Mesodermal cell (in vitro differentiated cells): Measurements from ENCODE around the gene CENPB.

ENCODE experiments used
- H3K27ac ChIP-seq: 2 replicates; pipeline ENCODE4 v1.7.0; 2013; ENCODE audit warnings: mild to moderate bottlenecking, low read depth, low read length, moderate library complexity; ENCODE audit not compliant: severe bottlenecking
- H3K36me3 ChIP-seq: 2 replicates; pipeline ENCODE4 v1.7.1; 2013; ENCODE audit warnings: mild to moderate bottlenecking, low read length, moderate library complexity; ENCODE audit not compliant: control insufficient read depth, insufficient read depth
- H3K4me1 ChIP-seq: one replicate; pipeline ENCODE4 v1.7.1; 2013; ENCODE audit warnings: mild to moderate bottlenecking, low read length; ENCODE audit not compliant: insufficient read depth, control insufficient read depth, poor library complexity, severe bottlenecking
- H3K4me3 ChIP-seq: 2 replicates; pipeline ENCODE4 v1.7.0; 2013; ENCODE audit warnings: low read length, control low read depth, mild to moderate bottlenecking; ENCODE audit not compliant: insufficient read depth, poor library complexity, severe bottlenecking; ENCODE audit errors: extremely low read depth
- H3K9me3 ChIP-seq: 2 replicates; pipeline ENCODE4 v1.7.1; 2013; ENCODE audit warnings: mild to moderate bottlenecking, low read length, moderate library complexity; ENCODE audit not compliant: control insufficient read depth
- WGBS, 2 experiments: methylation state at CpG; one replicate each; pipeline ENCODE4 v1.1.5; 2013; ENCODE audit warnings: missing lambda C conversion rate in 2 of 2; ENCODE audit not compliant: insufficient coverage in 2 of 2; 5-methylcytosine and 5-hydroxymethylcytosine counted together

CENPB gene

DNA sequence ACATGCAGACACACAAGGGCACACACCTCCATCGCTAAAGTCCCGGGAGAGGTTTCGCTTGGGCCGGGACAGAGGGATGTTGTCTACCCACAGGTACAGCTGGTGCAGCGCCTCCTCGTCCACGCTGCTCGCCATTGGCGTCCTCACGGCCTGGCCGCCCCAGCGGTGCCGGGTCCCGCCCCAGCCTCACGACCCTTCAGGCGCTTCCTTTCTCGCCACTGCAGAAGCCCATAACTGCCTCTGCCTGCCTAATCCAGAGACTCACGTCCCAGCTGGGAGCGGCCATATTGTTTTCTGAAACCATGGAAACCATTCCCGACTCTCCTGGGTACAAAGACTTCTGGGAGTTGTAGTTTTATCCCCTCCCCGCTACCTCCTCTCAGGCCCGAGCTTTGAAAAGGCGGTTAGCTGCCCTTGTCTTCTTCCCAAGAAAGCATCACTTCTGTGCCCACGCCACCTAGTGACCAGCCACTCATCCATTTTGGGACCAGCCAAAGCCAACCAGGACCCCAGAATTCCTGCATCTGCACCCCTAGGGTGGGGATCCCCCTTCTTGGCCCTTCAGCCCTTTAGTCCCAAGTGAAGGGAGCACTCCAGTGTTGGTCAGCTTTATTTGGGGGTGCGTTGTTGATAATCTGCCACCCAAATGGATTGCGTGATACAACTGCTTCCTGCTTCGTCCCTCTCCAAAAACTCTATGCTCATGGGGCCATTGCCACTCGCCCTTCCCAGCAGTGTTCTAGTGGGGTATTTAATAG, 5.2 kb downstream of the CENPB start, which contains the start of gene SPEF1:
Gene SPEF1 (minus strand): TSS at position 296 of the 758 bp plus-strand sequence. CDS start 161 bp downstream, at position 135.
- H3K9me3 ChIP-seq = no peaks in the 10 kb centered on the region
- WGBS, 2 experiments = 8 to 10% methylated on average over 24 to 26 of the region's 28 CpGs
- H3K36me3 ChIP-seq = peaks cover 24% of the 10 kb centered on the region
- H3K4me1 ChIP-seq = peaks cover 13% of the 10 kb centered on the region
- H3K27ac ChIP-seq = no peak within 1 kb of the TSS
- H3K4me3 ChIP-seq = peak within 1 kb of the TSS; percentile 29

DNA sequence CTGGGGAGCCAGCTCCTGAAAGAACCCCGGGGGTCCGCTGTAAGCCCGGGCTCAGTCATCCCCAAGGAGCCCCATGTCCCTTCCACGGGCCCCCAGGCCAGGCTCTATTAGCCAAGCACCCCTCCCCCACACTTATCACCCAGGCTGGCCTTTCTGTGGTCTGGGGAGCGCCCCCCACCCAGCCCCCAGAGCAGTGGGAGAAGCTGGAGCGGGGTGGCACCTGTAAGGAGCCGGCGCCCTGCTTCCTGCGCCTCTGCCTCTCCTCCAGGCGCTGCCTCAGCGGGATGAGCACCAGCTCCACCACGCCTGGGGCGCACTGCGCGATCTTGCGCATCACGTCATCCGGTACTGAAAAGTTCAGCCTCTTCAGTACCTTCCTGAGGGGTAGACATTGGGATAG, 7.6 kb downstream of the CENPB start:
- WGBS, 2 experiments = 88 to 89% methylated on average over 14 to 16 of the region's 18 CpGs
- Histone ChIP-seq H3K9me3 (no peaks in the 10 kb centered on the region), H3K27ac (no peak overlapping the region), H3K36me3 (peaks cover 9% of the 10 kb centered on the region), H3K4me3 (no peak overlapping the region), H3K4me1 (peaks cover 6% of the 10 kb centered on the region)

DNA sequence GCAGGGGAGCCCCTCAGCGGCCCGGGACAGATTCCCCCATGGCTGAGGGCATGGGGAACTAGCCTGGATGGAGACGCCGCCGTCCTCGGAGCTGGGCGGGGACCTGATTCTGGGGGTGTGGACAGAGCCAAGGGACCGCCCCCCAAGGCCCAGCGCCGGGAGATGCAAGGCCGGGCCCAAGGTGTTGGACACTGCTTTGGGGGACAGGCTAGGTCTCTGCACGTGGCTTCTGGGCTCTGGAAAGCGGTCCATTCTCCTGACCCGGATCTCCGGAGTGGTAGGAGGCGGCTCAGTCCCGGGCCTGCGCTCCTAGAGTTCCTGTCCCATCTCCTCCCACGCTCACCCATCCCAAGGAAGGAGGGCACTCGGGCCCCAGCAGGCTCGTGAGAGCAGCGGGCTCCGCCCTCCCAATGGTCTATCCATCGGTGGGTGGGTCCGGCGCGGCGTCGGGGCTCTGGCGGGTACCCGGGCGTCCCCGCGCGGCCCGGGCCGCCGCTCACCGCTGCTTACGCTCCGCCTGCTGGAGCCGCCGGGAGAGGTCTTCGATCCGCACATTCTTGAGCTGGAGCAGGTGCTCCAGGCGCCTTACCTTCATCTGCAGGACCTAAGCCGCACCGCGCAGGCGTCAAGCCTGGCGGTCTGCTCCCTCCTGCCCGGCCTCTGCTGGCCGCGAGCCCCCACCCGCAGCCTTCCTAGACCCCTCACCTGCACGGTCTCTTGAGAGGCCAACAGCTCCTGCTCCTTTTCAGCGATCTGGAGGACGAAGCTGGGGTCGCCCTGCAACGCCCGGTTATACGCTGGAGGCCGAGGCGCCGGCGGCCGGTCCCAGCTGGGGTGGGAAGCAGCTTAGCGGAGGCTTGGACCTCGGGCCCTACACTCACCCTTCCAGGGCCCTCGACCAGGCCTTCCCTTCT, 8.6 kb downstream of the CENPB start:
- Histone ChIP-seq H3K36me3 (peaks cover 5% of the 10 kb centered on the region), H3K27ac (no peak overlapping the region), H3K4me3 (peak overlapping the region; percentile 30), H3K4me1 (peaks cover 4% of the 10 kb centered on the region), H3K9me3 (no peaks in the 10 kb centered on the region)
- 2 to 3% methylated on average over 57 to 65 of the region's 70 CpGs for WGBS, 2 experiments

DNA sequence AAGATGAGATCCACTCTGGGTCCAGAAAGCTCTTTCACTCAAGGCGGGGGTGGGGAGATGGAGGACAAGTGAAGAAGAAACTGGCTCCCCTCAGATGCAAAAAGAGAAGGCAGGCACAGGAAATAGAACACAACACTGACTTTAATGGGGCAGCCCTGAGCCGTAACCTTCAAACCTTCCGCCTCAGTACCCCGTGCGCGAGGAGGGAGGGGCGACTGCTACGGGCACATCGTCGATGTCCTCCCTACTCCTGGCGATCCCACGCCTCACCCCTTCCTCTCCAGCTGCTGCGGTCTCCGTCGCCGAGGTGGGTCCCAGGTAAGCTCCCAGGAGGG, 9.2 kb downstream of the CENPB start:
- H3K27ac ChIP-seq = no peak overlapping the region
- H3K36me3 ChIP-seq = peaks cover under 1% of the 10 kb centered on the region
- no peaks in the 10 kb centered on the region for H3K9me3 ChIP-seq
- H3K4me1 ChIP-seq = peaks cover 4% of the 10 kb centered on the region
- H3K4me3 ChIP-seq = peak overlapping the region; percentile 30
- 27 to 35% methylated on average over 8 to 14 of the region's 16 CpGs for WGBS, 2 experiments

DNA sequence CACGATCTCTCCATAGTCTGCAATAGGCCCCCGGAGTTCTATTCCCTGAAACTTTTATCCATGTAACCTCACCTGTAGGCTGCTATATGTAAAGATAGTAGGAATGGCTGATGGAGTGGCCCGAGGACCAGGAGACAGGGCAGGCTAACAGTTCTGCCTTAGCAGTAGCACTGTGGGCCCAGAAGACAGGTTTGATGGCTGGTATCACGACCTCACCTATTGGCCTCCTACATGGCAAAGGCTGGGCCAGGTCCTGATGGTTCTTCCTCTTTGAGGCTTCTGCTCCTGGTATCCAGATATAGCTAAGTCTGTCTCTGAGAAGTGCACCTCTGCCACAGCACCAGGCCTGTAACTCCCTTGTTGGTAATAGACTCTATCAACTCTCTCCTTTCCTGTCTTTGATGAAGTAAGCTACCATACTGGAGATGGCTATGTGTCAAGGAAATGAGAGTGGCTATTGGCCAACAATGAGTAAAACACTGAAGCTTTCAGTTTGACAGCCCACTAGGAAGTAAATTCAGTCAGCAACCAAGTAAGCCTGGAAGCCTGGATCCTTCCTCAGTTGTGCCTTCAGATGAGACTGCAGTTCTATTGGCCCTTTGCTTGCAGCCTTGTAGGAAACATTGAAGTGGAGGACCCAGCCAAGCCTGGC, 11.0 kb downstream of the CENPB start:
- 70 to 71% methylated on average over 1 to 2 of the region's 4 CpGs for WGBS, 2 experiments
- peaks cover 4% of the 10 kb centered on the region for H3K4me1 ChIP-seq

DNA sequence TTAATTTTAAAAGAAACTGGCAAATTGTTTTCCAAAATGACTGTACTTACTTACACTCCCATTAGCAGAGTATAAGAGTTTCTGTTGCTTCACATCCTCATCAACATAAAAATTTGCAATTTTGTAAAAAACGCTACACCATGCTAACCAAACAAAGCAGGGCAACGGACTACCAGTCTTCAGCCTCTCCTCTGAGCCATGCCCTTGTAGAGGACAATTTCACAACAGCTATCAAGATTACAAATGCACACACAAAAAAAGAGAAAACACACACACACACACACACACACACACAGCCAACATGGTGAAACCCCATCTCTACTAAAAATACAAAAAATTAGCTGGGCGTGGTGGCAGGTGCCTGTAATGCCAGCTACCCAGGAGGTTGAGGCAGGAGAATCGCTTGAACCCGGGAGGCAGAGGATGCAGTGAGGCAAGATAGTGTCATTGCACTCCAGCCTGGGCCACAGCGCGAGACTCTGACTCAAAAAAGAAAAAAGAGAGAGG, 14.9 kb downstream of the CENPB start:
- H3K4me1 ChIP-seq = peaks cover 8% of the 10 kb centered on the region
- H3K9me3 ChIP-seq = no peaks in the 10 kb centered on the region
- 84 to 86% methylated on average over 4 to 5 of the region's 7 CpGs for WGBS, 2 experiments
- no peaks in the 10 kb centered on the region for H3K36me3 ChIP-seq
- H3K27ac ChIP-seq = no peak overlapping the region
- no peak overlapping the region for H3K4me3 ChIP-seq

More for the DNA sequence above, 11.0 kb downstream of the CENPB start:
- no peak overlapping the region for H3K4me3 ChIP-seq
- no peak overlapping the region for H3K27ac ChIP-seq
- H3K36me3 ChIP-seq = no peaks in the 10 kb centered on the region
- H3K9me3 ChIP-seq = no peaks in the 10 kb centered on the region

DNA sequence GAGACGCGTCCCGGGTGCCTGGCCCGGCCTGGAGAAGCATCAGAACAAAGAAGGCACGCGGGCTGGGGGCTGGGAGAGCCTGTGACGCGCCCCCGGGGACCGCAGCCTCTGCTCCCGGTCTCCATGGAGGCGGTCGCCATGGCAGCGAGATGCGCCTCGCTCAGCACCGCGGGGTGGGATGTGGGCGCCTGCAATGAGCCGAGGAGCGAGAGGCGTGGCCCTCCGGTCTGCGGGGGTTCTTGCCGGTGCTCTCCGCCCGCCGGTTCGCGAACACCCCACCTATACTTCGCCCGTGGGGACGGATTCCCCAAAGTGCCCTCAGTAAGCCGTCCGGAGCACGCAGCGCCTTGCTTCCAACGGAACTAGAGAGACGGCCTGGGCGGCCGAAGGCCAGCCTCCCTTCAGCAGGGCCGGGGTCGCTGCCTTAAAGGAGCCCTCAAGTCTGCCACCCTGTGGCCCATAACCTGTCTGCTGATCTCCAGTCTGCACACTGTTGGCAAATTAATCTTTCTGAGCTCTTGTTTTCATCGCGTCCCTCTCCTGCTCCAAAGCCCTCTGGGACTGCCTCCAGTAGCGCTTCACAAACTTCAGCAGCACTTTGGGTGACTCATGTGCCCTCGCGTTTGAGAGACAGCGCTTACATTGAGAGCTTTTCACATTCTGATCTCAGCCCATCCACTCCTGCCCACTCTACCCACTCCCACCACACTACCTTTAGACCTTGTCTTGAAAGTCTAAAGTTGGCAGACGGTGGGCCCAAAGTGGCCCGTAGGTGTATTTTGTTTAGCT, 18.0 kb downstream of the CENPB start:
- peaks cover 13% of the 10 kb centered on the region for H3K4me1 ChIP-seq
- H3K27ac ChIP-seq = peak overlapping the region; percentile 97
- no peaks in the 10 kb centered on the region for H3K9me3 ChIP-seq
- no peaks in the 10 kb centered on the region for H3K36me3 ChIP-seq
- WGBS, 2 experiments = 1% methylated on average over 46 to 48 of the region's 51 CpGs
- peak overlapping the region; percentile 70 for H3K4me3 ChIP-seq

DNA sequence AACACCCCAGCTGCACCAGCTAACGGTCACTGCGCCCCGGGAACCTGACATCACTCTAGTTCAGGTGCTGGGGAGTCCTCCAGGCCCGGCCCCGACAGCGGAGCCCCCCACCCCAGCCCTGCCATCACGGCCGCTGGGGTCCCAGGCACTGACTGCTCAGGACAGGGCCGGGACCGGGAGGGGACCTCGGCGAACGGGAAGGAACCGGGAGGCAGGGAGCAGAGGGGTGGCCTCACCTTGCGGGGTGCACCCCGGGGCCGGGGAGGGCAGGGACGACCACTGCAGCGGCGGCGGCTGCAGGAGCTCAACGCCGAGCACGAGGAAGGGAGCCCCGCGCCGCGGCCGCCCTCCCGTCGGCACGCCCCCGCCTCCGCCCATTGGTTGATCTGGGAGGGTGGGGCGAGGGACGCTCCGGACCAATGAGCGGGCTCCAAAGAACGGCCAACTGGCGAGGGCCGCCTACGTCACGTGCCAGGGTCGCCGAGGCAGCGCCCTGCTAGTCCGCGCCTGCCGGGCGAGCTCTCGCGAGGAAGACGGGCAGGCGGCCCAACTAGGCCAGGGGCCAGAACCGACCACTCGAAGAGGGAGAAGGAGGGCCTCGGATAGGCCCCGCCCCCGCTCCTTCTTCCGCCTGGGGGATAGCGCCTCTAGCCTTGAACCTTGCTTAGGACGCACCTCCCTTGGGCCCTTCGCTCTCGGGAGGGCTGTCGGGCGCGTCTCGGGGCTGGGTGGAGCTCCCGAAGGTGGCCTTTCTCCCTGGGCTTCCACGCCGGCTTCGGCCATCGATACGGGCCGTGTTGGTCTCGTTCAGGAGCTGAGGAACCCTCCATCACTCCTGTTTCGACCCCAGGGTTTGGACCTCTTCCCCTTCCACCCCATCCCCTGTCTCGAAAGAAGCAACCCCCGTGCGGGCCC, 18.9 kb downstream of the CENPB start, which contains the start of gene ADISSP:
Gene ADISSP (minus strand): TSS at position 327 of the 915 bp plus-strand sequence. CDS start 7,653 bp downstream, outside the sequence.
- peaks cover 13% of the 10 kb centered on the region for H3K4me1 ChIP-seq
- peak within 1 kb of the TSS; percentile 70 for H3K4me3 ChIP-seq
- H3K27ac ChIP-seq = peak within 1 kb of the TSS; percentile 97
- H3K9me3 ChIP-seq = no peaks in the 10 kb centered on the region
- WGBS, 2 experiments = 1% methylated on average over 58 to 66 of the region's 80 CpGs
- no peaks in the 10 kb centered on the region for H3K36me3 ChIP-seq

DNA sequence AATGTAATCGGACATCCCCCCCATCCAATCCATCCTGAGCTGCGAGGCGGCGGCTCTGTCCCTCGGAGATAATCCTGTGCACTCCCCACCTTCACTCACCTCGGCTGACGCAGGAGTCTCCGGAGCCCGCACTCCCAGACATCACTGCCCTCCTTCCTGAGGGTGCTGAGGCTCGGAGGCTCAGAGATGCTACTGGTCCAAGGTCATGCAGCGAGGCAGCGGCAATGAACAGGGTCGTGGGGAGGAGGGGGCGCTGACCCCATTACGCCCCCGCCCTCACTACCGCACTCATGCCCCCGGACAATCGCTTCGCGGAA, 19.5 kb downstream of the CENPB start:
- no peaks in the 10 kb centered on the region for H3K9me3 ChIP-seq
- no peak overlapping the region for H3K27ac ChIP-seq
- no peaks in the 10 kb centered on the region for H3K36me3 ChIP-seq
- WGBS, 2 experiments = 0% methylated on average over 6 to 18 of the region's 21 CpGs
- peaks cover 13% of the 10 kb centered on the region for H3K4me1 ChIP-seq
- H3K4me3 ChIP-seq = peak overlapping the region; percentile 70
